Memory B cell (primary cell): ENCODE measurements around the gene B4GALNT4.
A peak's percentile ranks its signal among the peaks of the same experiment; 100 is the strongest.
"Not testable (repeated sequence)": the region's sequence is repeated elsewhere in the genome, so short reads cannot be mapped to it uniquely, and the experiment has no call there.

Experiments
- ATAC-seq: fragments of 150-1000 bp; cut with Tn5 transposase; 2 replicates; pipeline ENCODE4 v1.10.0; 2021; ENCODE audit warnings: low read depth, mild to moderate bottlenecking, moderate library complexity
- DNase-seq, 2 donors: peaks; one replicate each; pipeline ENCODE4 v3.0.0; 2022; ENCODE audit warnings: low spot score in 2 of 2
- H3K27ac Mint-ChIP-seq: one replicate; pipeline ENCODE4 v1.8.0; 2022; ENCODE audit warnings: mild to moderate bottlenecking, moderate library complexity, mixed read lengths
- H3K27me3 Mint-ChIP-seq: one replicate; pipeline ENCODE4 v1.8.0; 2022; ENCODE audit warnings: mixed read lengths
- H3K36me3 Mint-ChIP-seq: one replicate; pipeline ENCODE4 v1.8.0; 2022; ENCODE audit warnings: mild to moderate bottlenecking, mixed read lengths
- H3K4me1 Mint-ChIP-seq: one replicate; pipeline ENCODE4 v1.8.0; 2022; ENCODE audit warnings: mixed read lengths
- H3K4me3 Mint-ChIP-seq: one replicate; pipeline ENCODE4 v1.8.0; 2022; ENCODE audit warnings: mild to moderate bottlenecking, moderate library complexity, mixed read lengths
- H3K9me3 Mint-ChIP-seq: one replicate; pipeline ENCODE4 v1.8.0; 2022; ENCODE audit warnings: mixed read lengths

Gene B4GALNT4

DNA sequence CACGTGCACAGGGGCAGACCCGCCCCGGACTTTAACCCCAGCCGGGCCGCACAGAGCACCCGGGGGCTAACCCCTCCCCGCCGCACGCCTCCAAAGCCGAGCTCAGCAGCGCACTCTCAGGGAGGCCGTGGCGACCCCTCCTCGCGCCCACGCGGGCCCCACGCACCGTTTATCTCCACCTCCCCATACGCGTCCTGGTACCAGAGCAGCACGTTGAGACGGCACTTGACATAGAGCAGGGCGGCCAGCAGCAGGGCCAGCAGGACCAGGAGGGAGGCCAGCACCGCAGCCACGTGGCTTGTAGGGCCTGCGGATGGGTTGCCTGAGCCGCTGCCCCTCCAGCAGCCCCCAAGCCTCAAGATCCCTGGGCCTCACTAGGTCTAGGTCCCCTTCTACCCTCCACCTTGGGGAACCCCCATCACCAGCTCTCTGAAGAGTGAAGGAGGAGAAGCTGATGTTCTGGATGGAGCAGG lies 38.4 kb downstream of the B4GALNT4 start:
- Mint-ChIP-seq H3K4me3 (peak overlapping the region; percentile 51), H3K27ac (peak overlapping the region; percentile 24), H3K27me3 (no peaks in the 10 kb centered on the region), H3K4me1 (peaks cover 6% of the 10 kb centered on the region), H3K9me3 (no peaks in the 10 kb centered on the region), H3K36me3 (peaks cover 2% of the 10 kb centered on the region)
- DNase-seq, result no peak
- no peak for ATAC-seq

DNA sequence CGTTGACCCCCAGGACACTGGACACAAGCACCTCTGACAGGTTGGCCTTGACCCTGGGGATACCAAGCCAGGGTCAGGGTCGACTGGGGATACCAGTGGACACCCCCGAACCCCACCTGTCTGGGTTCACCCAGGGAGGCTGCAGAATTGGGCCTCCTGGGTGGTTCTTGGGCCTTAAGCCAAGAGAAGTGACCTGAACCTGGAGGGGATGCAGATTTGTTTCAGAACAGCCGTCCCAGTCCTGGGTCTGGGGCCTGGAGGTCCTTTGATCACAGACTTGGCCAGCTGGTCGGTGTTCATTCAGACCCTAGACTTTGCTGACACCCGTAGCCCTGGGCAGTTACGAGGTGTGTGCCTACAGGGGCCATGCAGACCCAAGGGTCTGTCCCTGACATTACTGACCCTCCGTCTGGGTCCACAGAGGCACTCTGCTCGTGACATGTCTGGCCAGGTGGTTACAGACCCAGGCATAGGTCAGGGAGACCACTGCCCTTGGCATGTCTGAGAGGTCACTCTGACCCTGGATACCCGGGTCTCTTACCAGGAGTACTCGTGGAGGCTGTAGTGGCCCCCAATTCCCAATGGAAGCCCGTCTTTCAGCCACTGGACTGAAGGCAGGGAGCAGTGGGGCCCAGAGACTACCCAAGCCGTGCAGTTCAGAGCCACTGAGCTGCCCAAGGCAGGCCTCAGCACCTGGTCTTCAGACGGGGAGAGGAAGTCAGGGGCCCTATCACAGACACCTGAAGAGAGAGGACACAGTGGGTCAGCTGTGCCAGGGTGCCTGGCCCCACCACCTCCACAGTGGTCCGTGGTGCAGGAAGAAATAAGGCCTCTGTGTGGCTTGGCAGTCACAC lies 39.1 kb downstream of the B4GALNT4 start:
- H3K27ac Mint-ChIP-seq, result no peak overlapping the region
- H3K4me3 Mint-ChIP-seq, result no peak overlapping the region
- H3K36me3 Mint-ChIP-seq, result peaks cover 2% of the 10 kb centered on the region
- H3K4me1 Mint-ChIP-seq, result peaks cover 10% of the 10 kb centered on the region
- H3K27me3 Mint-ChIP-seq, result no peaks in the 10 kb centered on the region
- ATAC-seq, result no peak
- DNase-seq, result no peak
- H3K9me3 Mint-ChIP-seq, result no peaks in the 10 kb centered on the region

DNA sequence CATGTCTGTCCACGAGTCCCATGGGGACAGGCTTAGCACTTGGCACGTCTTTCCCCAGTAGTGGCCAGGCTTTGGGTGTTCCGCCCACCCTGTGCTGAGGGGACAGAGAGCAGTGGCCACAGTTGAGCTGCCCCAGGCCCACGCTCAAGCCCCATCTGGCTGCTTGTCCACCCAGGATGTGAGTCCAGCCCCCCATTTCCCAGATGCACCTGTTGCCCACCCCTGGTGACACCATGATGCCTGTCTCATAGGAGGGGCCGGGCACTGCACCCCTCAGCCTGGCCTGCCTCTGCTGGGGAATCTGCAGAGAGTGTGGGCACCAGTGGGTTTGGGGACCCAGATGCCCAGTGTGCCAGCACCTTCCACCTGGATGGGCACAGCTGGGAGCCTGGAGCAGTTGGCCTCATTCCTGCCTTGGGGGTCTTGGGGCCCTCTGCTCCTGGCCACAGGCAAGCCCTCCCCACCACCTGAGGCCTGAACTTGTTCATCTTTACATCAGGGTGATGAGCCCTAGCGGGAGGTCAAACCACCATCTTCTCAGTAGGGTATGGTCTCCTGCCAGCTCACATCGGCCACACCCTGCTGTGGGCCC lies 39.8 kb downstream of the B4GALNT4 start:
- Mint-ChIP-seq H3K4me1 (peaks cover 15% of the 10 kb centered on the region), H3K4me3 (no peak overlapping the region), H3K27ac (no peak overlapping the region), H3K9me3 (no peaks in the 10 kb centered on the region), H3K36me3 (peaks cover 2% of the 10 kb centered on the region), H3K27me3 (no peaks in the 10 kb centered on the region)
- DNase-seq, result no peak
- ATAC-seq, result no peak

DNA sequence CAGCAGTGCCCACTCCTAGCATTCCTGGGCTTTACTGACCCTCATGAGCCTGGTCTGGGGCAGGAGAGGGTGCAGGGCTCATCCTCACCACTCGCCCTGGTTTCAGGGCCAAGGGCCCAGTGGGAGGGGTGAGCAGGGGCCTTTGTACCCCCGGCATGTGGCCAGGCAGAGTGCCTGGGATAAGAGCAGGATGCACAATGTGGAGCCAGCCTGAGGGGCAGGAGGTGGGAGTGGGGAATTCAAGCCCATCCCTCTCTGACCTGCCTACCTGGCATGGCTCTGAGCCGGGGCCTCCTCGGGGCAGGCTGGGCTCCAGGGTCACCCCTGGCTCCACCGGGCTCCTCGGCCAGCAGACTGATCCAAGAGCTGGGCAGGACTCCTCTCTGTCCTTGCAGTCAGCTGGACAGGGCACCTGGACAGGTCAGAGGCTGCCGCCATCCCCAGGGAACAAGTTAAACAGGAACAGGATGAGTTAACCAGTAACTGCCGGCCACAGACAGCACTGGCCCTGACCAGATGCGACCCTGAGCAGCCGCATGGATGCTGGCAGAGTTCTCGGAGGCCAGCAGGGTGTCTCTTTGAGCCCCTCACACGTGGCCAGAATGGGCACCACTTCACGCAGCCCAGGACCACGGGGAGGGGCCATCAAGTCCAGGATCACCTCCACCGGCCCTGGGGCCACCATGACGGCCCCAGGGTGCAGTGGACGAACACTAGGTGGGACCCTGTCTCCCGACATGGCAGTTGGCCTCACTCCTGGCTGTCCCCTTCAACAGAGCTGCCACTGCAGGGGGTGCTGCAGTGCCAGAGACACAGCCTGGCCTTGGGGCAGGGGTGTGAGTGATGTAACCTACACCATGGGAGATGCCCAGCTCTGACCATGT lies 40.5 kb downstream of the B4GALNT4 start:
- Mint-ChIP-seq H3K4me3 (no peak overlapping the region), H3K36me3 (peaks cover 2% of the 10 kb centered on the region), H3K27ac (no peak overlapping the region), H3K4me1 (peaks cover 22% of the 10 kb centered on the region), H3K27me3 (no peaks in the 10 kb centered on the region), H3K9me3 (no peaks in the 10 kb centered on the region)
- ATAC-seq (no peak), DNase-seq (no peak)

DNA sequence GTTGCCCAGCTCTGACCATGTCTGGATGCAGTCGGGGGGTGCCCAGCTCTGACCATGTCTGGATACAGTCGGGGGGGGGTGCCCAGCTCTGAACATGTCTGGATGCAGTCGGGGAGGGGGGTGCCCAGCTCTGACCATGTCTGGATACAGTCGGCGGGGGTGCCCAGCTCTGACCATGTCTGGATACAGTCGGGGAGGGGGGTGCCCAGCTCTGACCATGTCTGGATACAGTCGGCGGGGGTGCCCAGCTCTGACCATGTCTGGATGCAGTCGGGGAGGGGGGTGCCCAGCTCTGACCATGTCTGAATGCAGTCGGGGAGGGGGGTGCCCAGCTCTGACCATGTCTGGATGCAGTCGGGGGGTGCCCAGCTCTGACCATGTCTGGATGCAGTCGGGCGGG lies 41.4 kb downstream of the B4GALNT4 start:
- not testable (repeated sequence) for ATAC-seq, H3K27me3 Mint-ChIP-seq, H3K4me3 Mint-ChIP-seq, H3K27ac Mint-ChIP-seq, H3K36me3 Mint-ChIP-seq, H3K9me3 Mint-ChIP-seq
- peak in 1 of 2 donors; percentile 6 for DNase-seq
- peaks cover 26% of the 10 kb centered on the region for H3K4me1 Mint-ChIP-seq

DNA sequence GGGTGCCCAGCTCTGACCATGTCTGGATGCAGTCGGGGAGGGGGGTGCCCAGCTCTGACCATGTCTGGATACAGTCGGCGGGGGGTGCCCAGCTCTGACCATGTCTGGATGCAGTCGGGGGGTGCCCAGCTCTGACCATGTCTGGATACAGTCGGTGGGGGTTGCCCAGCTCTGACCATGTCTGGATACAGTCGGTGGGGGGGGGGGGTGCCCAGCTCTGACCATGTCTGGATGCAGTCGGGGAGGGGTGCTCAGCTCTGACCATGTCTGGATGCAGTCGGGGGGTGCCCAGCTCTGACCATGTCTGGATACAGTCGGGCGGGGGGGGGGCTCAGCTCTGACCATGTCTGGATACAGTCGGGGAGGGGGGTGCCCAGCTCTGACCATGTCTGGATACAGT lies 42.2 kb downstream of the B4GALNT4 start:
- not testable (repeated sequence) for H3K36me3 Mint-ChIP-seq, H3K27ac Mint-ChIP-seq, H3K9me3 Mint-ChIP-seq, H3K4me3 Mint-ChIP-seq, ATAC-seq, DNase-seq, H3K27me3 Mint-ChIP-seq
- peaks cover 30% of the 10 kb centered on the region for H3K4me1 Mint-ChIP-seq

DNA sequence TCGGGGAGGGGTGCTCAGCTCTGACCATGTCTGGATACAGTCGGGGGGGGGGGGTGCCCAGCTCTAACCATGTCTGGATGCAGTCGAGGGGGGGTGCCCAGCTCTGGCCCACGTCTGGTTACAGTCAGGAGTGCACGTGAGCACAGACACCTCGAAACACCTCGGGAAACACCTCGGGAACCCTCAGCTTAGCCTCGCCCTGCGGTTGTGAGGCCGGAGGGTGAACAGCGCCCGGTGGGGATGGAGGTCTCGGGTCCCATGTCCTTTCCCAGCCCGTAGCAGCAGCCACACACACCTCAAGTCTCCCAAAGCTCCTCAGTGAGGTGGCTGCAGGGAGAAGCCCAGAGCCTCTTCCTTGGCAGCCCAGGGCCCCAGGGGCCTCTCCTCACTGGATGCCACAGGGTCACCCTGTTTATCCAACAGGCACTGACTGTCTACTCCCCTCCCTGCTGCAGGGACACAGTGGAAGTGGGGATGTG lies 43.4 kb downstream of the B4GALNT4 start:
- no peaks in the 10 kb centered on the region for H3K9me3 Mint-ChIP-seq

DNA sequence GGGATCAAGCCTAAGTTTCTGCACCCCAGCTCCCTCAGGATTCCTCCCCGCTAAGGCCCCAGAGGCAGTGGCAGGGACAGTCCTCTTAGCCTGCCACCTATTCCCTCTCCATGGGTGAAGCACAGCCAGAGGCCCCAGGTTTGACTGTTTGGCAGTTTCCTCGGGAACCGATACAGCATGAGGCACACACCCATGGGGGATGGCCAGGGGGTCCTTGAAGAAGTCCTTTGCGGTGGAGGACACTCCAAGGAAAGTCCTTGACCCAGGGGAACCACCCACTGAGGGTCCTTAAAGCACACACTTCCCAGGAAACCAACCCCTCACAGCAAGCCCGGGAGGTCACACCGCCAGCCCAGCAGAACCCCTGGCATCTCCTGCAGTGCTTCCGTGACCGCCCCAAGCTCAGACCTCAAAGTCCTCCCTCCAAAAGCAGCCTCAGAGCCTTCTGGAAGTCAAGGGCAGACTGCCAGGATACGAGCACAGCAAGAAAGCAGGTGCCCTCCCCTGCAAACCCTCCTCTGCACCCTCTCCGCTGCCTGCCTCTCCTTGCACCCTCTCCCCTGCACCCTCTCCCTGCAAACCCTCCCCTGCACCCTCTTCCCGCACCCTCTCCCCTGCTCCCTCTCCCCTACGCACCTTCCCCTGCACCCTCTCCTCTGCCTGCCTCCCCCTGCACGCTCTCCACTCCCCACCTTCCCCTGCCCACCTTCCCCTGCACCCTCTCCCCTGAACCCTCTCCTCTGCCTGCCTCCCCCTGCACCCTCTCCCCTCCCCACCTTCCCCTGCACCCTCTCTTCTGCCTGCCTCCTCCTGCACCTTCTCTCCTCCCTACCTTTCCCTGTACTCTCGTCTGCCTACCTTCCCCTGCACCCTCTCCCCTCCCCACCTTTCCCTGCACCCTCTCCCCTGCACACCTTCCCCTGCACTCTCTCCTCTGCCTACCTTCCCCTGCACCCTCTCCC lies 44.1 kb downstream of the B4GALNT4 start:
- Mint-ChIP-seq H3K36me3 (no peaks in the 10 kb centered on the region), H3K27ac (no peak overlapping the region), H3K27me3 (no peaks in the 10 kb centered on the region), H3K4me3 (peak overlapping the region; percentile 91), H3K9me3 (no peaks in the 10 kb centered on the region), H3K4me1 (peaks cover 27% of the 10 kb centered on the region)
- peak in 1 of 2 donors; percentile 11 for DNase-seq
- ATAC-seq, result no peak

More for the DNA sequence above, 43.4 kb downstream of the B4GALNT4 start:
- no peaks in the 10 kb centered on the region for H3K36me3 Mint-ChIP-seq
- peaks cover 29% of the 10 kb centered on the region for H3K4me1 Mint-ChIP-seq
- DNase-seq (peak in 1 of 2 donors; percentile 9), ATAC-seq (no peak)
- H3K27ac Mint-ChIP-seq, result no peak overlapping the region
- no peak overlapping the region for H3K4me3 Mint-ChIP-seq
- H3K27me3 Mint-ChIP-seq, result no peaks in the 10 kb centered on the region

DNA sequence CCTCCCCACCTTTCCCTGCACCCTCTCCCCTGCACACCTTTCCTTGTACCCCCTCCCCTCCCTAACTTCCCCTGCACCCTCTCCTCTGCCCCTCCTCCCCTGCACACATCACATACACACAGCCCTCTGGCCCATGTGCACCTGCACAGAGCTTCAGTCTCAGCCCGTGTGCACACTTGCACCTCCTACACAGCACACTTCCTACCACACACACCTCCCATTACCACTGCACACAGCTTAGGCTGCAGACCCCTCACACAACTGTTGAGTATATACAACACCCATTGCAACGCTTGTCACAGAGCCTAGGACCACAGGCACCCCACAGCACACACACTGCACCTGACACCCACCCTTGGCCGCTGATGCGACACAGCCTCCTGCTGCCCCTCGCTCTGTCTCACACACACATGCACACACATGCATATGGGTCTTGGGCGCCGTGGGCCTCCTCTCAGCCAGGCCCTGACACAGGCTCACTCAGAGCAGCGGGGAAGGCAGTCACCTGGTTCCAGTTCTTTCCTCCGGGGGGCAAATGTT lies 45.1 kb downstream of the B4GALNT4 start:
- Mint-ChIP-seq H3K36me3 (no peaks in the 10 kb centered on the region), H3K27ac (peak overlapping the region; percentile 46), H3K9me3 (no peaks in the 10 kb centered on the region), H3K27me3 (no peaks in the 10 kb centered on the region), H3K4me1 (peaks cover 27% of the 10 kb centered on the region), H3K4me3 (peak overlapping the region; percentile 91)
- DNase-seq (no peak), ATAC-seq (peak; percentile 28)

DNA sequence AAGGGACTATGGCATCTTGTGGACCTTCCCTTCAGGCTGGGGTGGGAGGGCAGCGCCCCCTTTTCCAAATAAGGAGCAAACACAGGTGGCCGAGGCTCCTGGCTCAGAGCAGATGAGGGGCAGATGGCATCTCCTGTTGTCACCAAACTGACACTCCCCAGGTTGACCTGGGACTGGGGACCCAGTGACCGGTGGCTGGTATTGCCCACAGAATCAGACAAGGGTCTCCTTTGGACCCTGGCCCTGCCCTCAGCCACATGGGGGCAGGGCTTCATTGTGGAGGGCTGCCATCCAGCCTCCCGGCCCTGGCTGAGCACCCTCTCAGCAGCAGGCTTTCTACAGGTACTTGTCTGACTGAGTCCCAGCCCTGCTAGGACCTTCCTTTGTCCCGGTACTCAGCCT lies 46.3 kb downstream of the B4GALNT4 start:
- Mint-ChIP-seq H3K4me1 (peaks cover 27% of the 10 kb centered on the region), H3K4me3 (peak overlapping the region; percentile 91), H3K9me3 (no peaks in the 10 kb centered on the region), H3K36me3 (no peaks in the 10 kb centered on the region), H3K27me3 (no peaks in the 10 kb centered on the region), H3K27ac (no peak overlapping the region)
- DNase-seq (peak in 1 of 2 donors; percentile 20), ATAC-seq (no peak)

DNA sequence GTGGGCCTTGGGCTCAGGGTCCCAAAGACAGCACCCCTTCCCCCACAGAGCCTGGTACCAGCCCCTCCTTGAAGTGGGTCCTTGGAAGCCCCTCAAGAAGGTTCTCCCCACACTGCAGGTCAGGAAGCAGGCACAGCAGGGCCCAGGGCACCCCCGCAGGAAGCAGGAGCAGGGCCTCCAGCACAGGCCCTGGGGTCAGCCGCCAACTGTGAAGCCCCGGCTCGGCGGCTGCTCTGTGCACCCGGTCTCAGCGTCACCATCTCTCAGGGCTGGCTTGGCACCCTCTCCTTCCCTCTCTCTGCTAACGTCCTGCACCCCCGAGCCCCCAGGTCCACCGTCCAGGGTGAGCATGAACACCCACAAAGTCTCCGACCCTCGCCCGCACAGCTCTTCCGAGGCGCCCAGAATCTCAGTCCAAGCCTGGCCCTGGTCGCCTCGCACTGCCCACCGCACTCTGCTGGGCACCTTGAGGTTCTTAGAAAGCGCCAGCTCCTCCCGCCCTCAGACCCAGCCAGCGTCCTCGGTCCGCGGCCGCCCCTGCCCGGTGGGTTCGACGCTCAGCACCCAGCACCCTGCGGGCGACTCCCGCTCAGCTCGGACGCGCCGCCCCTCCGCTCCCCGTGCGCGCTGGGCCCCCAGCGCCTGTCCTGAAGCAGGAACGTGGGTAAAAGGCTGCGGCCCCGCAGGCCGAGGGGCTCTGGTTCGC lies 46.9 kb downstream of the B4GALNT4 start:
- peaks cover 27% of the 10 kb centered on the region for H3K4me1 Mint-ChIP-seq
- H3K27ac Mint-ChIP-seq, result no peak overlapping the region
- DNase-seq (peak in 1 of 2 donors; percentile 12), ATAC-seq (no peak)
- no peaks in the 10 kb centered on the region for H3K9me3 Mint-ChIP-seq
- peak overlapping the region; percentile 91 for H3K4me3 Mint-ChIP-seq
- H3K27me3 Mint-ChIP-seq, result no peaks in the 10 kb centered on the region
- H3K36me3 Mint-ChIP-seq, result no peaks in the 10 kb centered on the region
